ENCODE data around the gene MUS81. TPM values are rescaled to one million over a fixed set of nuclear protein-coding genes. Genes with fewer than 3 reads are reported as not detected.

The MUS81 gene
- total and polyA plus RNA-seq, 2 of the 13 experiments (the other 11 are each of a cell fraction or from before 2014, with no cell fraction given): 25.6 to 30.2 TPM

DNA sequence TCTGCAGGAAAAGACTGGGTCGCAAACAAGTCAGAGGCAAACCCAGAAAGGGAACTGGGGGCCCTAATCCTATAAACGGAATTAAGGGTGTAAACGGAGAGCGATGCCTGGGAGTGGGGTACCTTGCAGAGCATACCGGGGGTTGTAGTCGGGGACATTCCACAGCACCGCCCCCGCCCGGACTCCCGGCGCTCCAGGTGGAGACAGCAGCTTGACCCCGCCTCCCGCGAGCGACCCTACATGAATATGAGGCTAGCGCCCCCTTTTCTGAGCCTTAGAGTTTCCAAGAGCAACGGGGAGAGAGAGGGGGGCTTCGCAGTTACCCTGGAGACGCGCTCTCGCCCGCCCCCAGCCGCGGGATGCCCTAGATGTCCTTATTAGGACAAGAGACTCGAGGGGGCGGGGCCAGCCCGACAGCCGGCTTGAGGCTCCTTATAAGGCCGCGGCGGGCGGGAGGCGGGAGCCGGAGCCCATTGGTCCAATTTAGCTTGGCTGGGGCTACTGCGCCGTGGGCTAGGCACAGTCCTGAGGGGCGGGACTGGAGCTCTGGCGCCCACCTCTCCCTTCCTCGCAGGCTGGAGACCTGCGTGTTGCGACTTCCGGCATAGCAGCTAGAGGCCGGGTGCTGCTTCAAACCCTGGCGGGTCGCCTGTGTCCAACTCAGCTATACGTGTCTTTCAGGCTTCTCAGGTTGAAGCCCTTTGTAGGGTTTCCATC lies 980 bp upstream of the MUS81 start (continued):
- no peak for TF ChIP-seq ZNF343 (CRISPR knock-in tag; IDR thresholded peaks at IDR 0.05)
- TF ChIP-seq RFX1 (IDR thresholded peaks at IDR 0.05): peak; percentile 71
- peak; percentile 50 for TF ChIP-seq GMEB1 (CRISPR knock-in tag; IDR thresholded peaks at IDR 0.05; ENCODE audit: borderline replicate concordance)
- no peak for TF ChIP-seq RBAK (CRISPR knock-in tag; IDR thresholded peaks at IDR 0.05)
- TF ChIP-seq SIN3A (IDR thresholded peaks at IDR 0.05; ENCODE audit: borderline replicate concordance, low read depth, low read length): peak; percentile 69; the same call in 1 of the 2 replicates
- 0 out of 2 replicates have a peak, but pooled peaks have one; percentile 32 for TF ChIP-seq IKZF5 (CRISPR knock-in tag; IDR thresholded peaks at IDR 0.05)
- TF ChIP-seq GABPA (IDR thresholded peaks at IDR 0.05; ENCODE audit: low read depth, low read length): no peak
- TF ChIP-seq GABPA (CRISPR knock-in tag; IDR thresholded peaks at IDR 0.05; ENCODE audit: low read depth): peak; percentile 85
- 0 out of 2 replicates have a peak, but pooled peaks have one; percentile 6 for TF ChIP-seq ZNF136 (CRISPR knock-in tag; IDR thresholded peaks at IDR 0.05; ENCODE audit: low read depth)
- TF ChIP-seq SRSF4 (IDR thresholded peaks at IDR 0.05; ENCODE audit: low read depth, low read length, poor library complexity, severe bottlenecking): no peak
- peak; percentile 66 for TF ChIP-seq TAF1 (CRISPR knock-in tag; IDR thresholded peaks at IDR 0.05)
- TF ChIP-seq ZBTB7B (CRISPR knock-in tag; IDR thresholded peaks at IDR 0.05): peak; percentile 84; the same call in 1 of the 2 replicates
- TF ChIP-seq YEATS4 (CRISPR knock-in tag; IDR thresholded peaks at IDR 0.05; ENCODE audit: borderline replicate concordance): no peak
- 0 out of 2 replicates have a peak, but pooled peaks have one; percentile 9 for TF ChIP-seq ZNF350 (CRISPR knock-in tag; IDR thresholded peaks at IDR 0.05; ENCODE audit: borderline replicate concordance, low read depth)
- TF ChIP-seq PATZ1 (CRISPR knock-in tag; IDR thresholded peaks at IDR 0.05): peak; percentile 27; the same call in 1 of the 2 replicates
- peak; percentile 77; the same call in 1 of the 2 replicates for TF ChIP-seq ZNF782 (CRISPR knock-in tag; IDR thresholded peaks at IDR 0.05; ENCODE audit: borderline replicate concordance)

Measured in HepG2 (cell line).